ENCODE measurements around the gene DLGAP4.
A peak's percentile ranks its signal among the peaks of the same experiment; 100 is the strongest.

The DLGAP4 gene

GRCh38 chr20:36310215-36310981 lies 4.3 kb downstream of the DLGAP4 start:
- H3K27me3 ChIP-seq (ENCODE audit: insufficient read depth, poor library complexity, severe bottlenecking): peaks cover 24% of the 10 kb centered on the region
- TF ChIP-seq GABPA (IDR thresholded peaks at IDR 0.05; ENCODE audit: low read depth): no peak
- H3K4me3 ChIP-seq (replicated peaks; ENCODE audit: insufficient read depth, low read length): no peak overlapping the region
- no peak overlapping the region for H3K27ac ChIP-seq (replicated peaks)
- no peak for DNase-seq (ENCODE audit: low read depth in 1 of 2, low spot score in 1 of 2)

- Histone ChIP-seq H3K4me3 (replicated peaks; ENCODE audit: insufficient read depth, low read length) (no peak overlapping the region), H3K27me3 (ENCODE audit: insufficient read depth, poor library complexity, severe bottlenecking) (peaks cover 20% of the 10 kb centered on the region), H3K27ac (replicated peaks) (no peak overlapping the region)
- TF ChIP-seq SPI1 (IDR thresholded peaks at IDR 0.05; ENCODE audit: borderline replicate concordance, low read depth) (no peak), POLR2AphosphoS5 (IDR thresholded peaks at IDR 0.05; ENCODE audit: low read depth) (no peak), CTCF (IDR thresholded peaks at IDR 0.05; ENCODE audit: insufficient read depth, low read length) (no peak), REST (IDR thresholded peaks at IDR 0.05; ENCODE audit: insufficient replicate concordance, low read depth) (no peak), GABPA (IDR thresholded peaks at IDR 0.05; ENCODE audit: low read depth) (no peak)
- DNase-seq (ENCODE audit: low read depth in 1 of 2, low spot score in 1 of 2): peak in 1 of 2 experiments; percentile 8
Observed at GRCh38 chr20:36311141-36311853, 5.2 kb downstream of the DLGAP4 start.

GRCh38 chr20:36311854-36312723 lies 6.0 kb downstream of the DLGAP4 start:
- Histone ChIP-seq H3K4me3 (replicated peaks; ENCODE audit: insufficient read depth, low read length) (no peak overlapping the region), H3K27me3 (ENCODE audit: insufficient read depth, poor library complexity, severe bottlenecking) (peaks cover 13% of the 10 kb centered on the region), H3K27ac (replicated peaks) (no peak overlapping the region)
- TF ChIP-seq REST (IDR thresholded peaks at IDR 0.05; ENCODE audit: insufficient replicate concordance, low read depth) (no peak), CTCF (IDR thresholded peaks at IDR 0.05; ENCODE audit: insufficient read depth, low read length) (no peak), SPI1 (IDR thresholded peaks at IDR 0.05; ENCODE audit: borderline replicate concordance, low read depth) (no peak), GABPA (IDR thresholded peaks at IDR 0.05; ENCODE audit: low read depth) (no peak), POLR2AphosphoS5 (IDR thresholded peaks at IDR 0.05; ENCODE audit: low read depth) (no peak)
- no peak for DNase-seq (ENCODE audit: low read depth in 1 of 2, low spot score in 1 of 2)
